ENCODE results near the gene TPR. TPM values are rescaled to one million over a fixed set of nuclear protein-coding genes. Genes with fewer than 3 reads are reported as not detected.

Gene TPR
- total RNA-seq, 1 donor from 2014 or later = 83.8 TPM

DNA sequence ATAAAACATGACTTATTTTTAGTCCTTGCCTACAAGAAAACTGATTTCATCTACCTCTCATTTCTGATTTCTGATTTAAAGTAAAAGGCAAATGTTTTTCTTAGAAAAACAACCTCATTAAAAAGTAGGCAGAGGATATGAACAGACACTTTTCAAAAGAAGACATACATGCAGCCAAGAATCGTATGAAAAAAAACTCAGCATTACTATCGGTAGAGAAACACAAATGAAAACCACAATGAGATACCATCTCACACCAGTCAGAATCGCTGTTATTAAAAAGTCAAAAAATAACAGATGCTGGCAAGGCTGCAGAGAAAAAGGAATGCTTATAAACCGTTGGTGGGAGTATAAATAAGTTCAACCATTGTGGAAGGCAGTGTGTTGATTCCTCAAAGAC, 16.8 kb upstream of the TPR start:
- H3K4me3 Mint-ChIP-seq (ENCODE audit: unreplicated experiment) = no peak overlapping the region
- DNase-seq (ENCODE audit: low read depth) (no peak), FAIRE-seq (no peak)
- Histone ChIP-seq H3K9ac (ENCODE audit: low read length) (no peak overlapping the region), H2AFZ (ENCODE audit: low read depth, low read length) (no peak overlapping the region), H3K27me3 (ENCODE audit: insufficient read depth, low read length) (no peaks in the 10 kb centered on the region), H3K27ac (ENCODE audit: low read depth, low read length) (no peak overlapping the region), H3K4me3 (ENCODE audit: insufficient read depth, low read depth, low read length) (no peak overlapping the region), H3K79me2 (ENCODE audit: insufficient read depth, low read length) (no peaks in the 10 kb centered on the region), H3K4me2 (ENCODE audit: low read length) (no peak overlapping the region), H3K36me3 (ENCODE audit: insufficient read depth, low read length) (peaks cover 43% of the 10 kb centered on the region), H3K4me1 (ENCODE audit: insufficient read depth, low read length) (no peaks in the 10 kb centered on the region), H3K9me3 (ENCODE audit: insufficient read depth, low read depth, low read length) (no peaks in the 10 kb centered on the region), H4K20me1 (ENCODE audit: insufficient read depth, low read length) (no peaks in the 10 kb centered on the region)
- peaks cover 4% of the 10 kb centered on the region for H3K4me1 Mint-ChIP-seq (ENCODE audit: low read depth, unreplicated experiment)
- H3K27me3 Mint-ChIP-seq (ENCODE audit: low read depth, unreplicated experiment) = no peaks in the 10 kb centered on the region
- H3K36me3 Mint-ChIP-seq (ENCODE audit: low read depth, unreplicated experiment) = peaks cover 3% of the 10 kb centered on the region
- TF ChIP-seq, protein P1, sequence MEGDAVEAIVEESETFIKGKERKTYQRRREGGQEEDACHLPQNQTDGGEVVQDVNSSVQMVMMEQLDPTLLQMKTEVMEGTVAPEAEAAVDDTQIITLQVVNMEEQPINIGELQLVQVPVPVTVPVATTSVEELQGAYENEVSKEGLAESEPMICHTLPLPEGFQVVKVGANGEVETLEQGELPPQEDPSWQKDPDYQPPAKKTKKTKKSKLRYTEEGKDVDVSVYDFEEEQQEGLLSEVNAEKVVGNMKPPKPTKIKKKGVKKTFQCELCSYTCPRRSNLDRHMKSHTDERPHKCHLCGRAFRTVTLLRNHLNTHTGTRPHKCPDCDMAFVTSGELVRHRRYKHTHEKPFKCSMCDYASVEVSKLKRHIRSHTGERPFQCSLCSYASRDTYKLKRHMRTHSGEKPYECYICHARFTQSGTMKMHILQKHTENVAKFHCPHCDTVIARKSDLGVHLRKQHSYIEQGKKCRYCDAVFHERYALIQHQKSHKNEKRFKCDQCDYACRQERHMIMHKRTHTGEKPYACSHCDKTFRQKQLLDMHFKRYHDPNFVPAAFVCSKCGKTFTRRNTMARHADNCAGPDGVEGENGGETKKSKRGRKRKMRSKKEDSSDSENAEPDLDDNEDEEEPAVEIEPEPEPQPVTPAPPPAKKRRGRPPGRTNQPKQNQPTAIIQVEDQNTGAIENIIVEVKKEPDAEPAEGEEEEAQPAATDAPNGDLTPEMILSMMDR (IDR thresholded peaks at IDR 0.05; ENCODE audit: insufficient read depth, low read depth, low read length) = no peak
- TF ChIP-seq EZH2 (IDR thresholded peaks at IDR 0.05; ENCODE audit: insufficient read depth, low read length) = no peak
- H3K27ac Mint-ChIP-seq (ENCODE audit: unreplicated experiment) = no peak overlapping the region
- no peaks in the 10 kb centered on the region for H3K9me3 Mint-ChIP-seq (ENCODE audit: unreplicated experiment)

DNA sequence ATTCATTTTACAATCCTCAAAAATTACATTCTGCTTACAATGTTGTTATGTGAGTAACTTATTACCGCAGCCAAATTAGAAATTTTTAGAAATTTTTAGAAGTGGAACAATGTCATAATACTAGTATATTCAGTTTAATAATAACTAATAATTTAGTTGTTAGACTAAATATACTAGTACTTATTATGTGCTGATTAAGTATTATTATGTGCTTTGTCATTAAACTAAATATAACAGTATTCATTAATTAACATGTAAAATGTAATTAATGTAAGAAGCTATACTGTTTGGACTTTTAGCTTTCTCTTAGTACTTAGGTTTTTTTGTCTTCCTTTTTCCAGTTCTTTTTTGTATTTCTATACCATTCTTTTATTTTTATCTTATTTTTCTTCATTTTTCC, 15.9 kb upstream of the TPR start:
- no peaks in the 10 kb centered on the region for H3K79me2 ChIP-seq (ENCODE audit: insufficient read depth, low read length)
- peaks cover 43% of the 10 kb centered on the region for H3K36me3 ChIP-seq (ENCODE audit: insufficient read depth, low read length)
- Mint-ChIP-seq H3K9me3 (ENCODE audit: unreplicated experiment) (no peaks in the 10 kb centered on the region), H3K36me3 (ENCODE audit: low read depth, unreplicated experiment) (peaks cover 3% of the 10 kb centered on the region), H3K27ac (ENCODE audit: unreplicated experiment) (no peak overlapping the region), H3K4me3 (ENCODE audit: unreplicated experiment) (no peak overlapping the region), H3K4me1 (ENCODE audit: low read depth, unreplicated experiment) (peaks cover 2% of the 10 kb centered on the region), H3K27me3 (ENCODE audit: low read depth, unreplicated experiment) (no peaks in the 10 kb centered on the region)
- no peak overlapping the region for H3K4me2 ChIP-seq (ENCODE audit: low read length)
- H3K9me3 ChIP-seq (ENCODE audit: insufficient read depth, low read depth, low read length) = no peaks in the 10 kb centered on the region
- H3K27ac ChIP-seq (ENCODE audit: low read depth, low read length) = no peak overlapping the region
- H3K4me3 ChIP-seq (ENCODE audit: insufficient read depth, low read depth, low read length) = no peak overlapping the region
- H4K20me1 ChIP-seq (ENCODE audit: insufficient read depth, low read length) = no peaks in the 10 kb centered on the region
- TF ChIP-seq, protein P1 (IDR thresholded peaks at IDR 0.05; ENCODE audit: insufficient read depth, low read depth, low read length) = no peak
- no peak for TF ChIP-seq EZH2 (IDR thresholded peaks at IDR 0.05; ENCODE audit: insufficient read depth, low read length)
- no peak overlapping the region for H3K9ac ChIP-seq (ENCODE audit: low read length)
- DNase-seq (ENCODE audit: low read depth) = no peak
- FAIRE-seq = no peak
- no peaks in the 10 kb centered on the region for H3K4me1 ChIP-seq (ENCODE audit: insufficient read depth, low read length)
- H2AFZ ChIP-seq (ENCODE audit: low read depth, low read length) = no peak overlapping the region
- H3K27me3 ChIP-seq (ENCODE audit: insufficient read depth, low read length) = no peaks in the 10 kb centered on the region

DNA sequence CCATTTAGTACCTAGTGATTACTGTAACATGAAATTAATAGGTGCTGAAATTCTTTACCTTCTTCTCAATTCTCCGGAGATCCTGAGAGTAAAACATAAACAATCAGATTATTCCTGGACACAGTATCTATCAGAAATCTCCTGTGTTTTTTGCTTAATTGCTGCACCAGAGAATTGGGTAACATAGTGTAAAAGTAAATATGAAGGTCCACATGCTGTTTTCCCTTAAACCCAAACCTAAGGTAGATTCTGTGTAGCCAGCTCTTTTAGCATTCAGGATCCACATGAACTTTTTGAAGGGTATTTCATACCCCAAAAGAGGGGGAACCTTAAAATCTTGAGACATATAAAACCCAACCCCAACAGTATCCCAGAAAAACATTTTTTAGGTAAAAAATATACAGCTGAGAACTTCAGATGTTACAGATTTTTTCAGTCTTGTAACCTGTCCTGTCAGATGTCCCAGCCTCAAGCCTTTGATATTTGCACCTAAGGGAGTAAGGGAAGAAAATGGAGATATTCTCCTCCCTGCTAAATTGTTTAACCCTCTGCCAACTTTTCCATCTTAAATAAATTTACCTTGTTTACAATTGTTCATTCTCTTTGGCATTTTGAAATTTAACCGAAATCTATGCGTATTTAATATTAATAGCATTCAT, 11.8 kb upstream of the TPR start:
- FAIRE-seq = no peak

More for the DNA sequence above, 11.8 kb upstream of the TPR start:
- Histone ChIP-seq H2AFZ (ENCODE audit: low read depth, low read length) (no peak overlapping the region), H3K9me3 (ENCODE audit: insufficient read depth, low read depth, low read length) (no peaks in the 10 kb centered on the region), H3K4me2 (ENCODE audit: low read length) (no peak overlapping the region), H3K36me3 (ENCODE audit: insufficient read depth, low read length) (peaks cover 54% of the 10 kb centered on the region), H3K27me3 (ENCODE audit: insufficient read depth, low read length) (no peaks in the 10 kb centered on the region), H3K27ac (ENCODE audit: low read depth, low read length) (no peak overlapping the region), H3K9ac (ENCODE audit: low read length) (no peak overlapping the region), H4K20me1 (ENCODE audit: insufficient read depth, low read length) (no peaks in the 10 kb centered on the region), H3K4me3 (ENCODE audit: insufficient read depth, low read depth, low read length) (no peak overlapping the region), H3K79me2 (ENCODE audit: insufficient read depth, low read length) (peaks cover 8% of the 10 kb centered on the region), H3K4me1 (ENCODE audit: insufficient read depth, low read length) (no peaks in the 10 kb centered on the region)
- no peak overlapping the region for H3K27ac Mint-ChIP-seq (ENCODE audit: unreplicated experiment)
- no peaks in the 10 kb centered on the region for H3K27me3 Mint-ChIP-seq (ENCODE audit: low read depth, unreplicated experiment)
- H3K9me3 Mint-ChIP-seq (ENCODE audit: unreplicated experiment) = no peaks in the 10 kb centered on the region
- no peak for DNase-seq (ENCODE audit: low read depth)
- peaks cover 2% of the 10 kb centered on the region for H3K36me3 Mint-ChIP-seq (ENCODE audit: low read depth, unreplicated experiment)
- TF ChIP-seq EZH2 (IDR thresholded peaks at IDR 0.05; ENCODE audit: insufficient read depth, low read length) = no peak
- TF ChIP-seq, protein P1 (IDR thresholded peaks at IDR 0.05; ENCODE audit: insufficient read depth, low read depth, low read length) = no peak
- no peaks in the 10 kb centered on the region for H3K4me1 Mint-ChIP-seq (ENCODE audit: low read depth, unreplicated experiment)
- H3K4me3 Mint-ChIP-seq (ENCODE audit: unreplicated experiment) = no peak overlapping the region

Measured in astrocyte (in vitro differentiated cells and primary cell).